HCT116 (cell line): ENCODE results near the gene GSN. TPM values are rescaled to one million over a fixed set of nuclear protein-coding genes. Genes with fewer than 3 reads are reported as not detected.

Source experiments
- ATAC-seq: fragments of 200-7000 bp; cut with Tn5 transposase; 2 replicates; pipeline ENCODE4 v1.9.1; 2020; ENCODE audit warnings: mild to moderate bottlenecking, moderate library complexity
- BruUV-seq: library from RNA; stranded (reverse); fragments of 400-500 nt; replicated peaks from 2 replicates; lab custom pipeline; 2021; lab: Mats Ljungman, UMichigan
- CTCF ChIA-PET: fragments of 300-600 bp; sonication (Branson Sonifier 250); formaldehyde crosslinking; loops from one replicate; lab custom pipeline; 2021; ENCODE audit warnings: antibody characterized with exemption; lab: Charles Lee
- POLR2A ChIA-PET: fragments of 300-600, 350-600 bp; sonication (Branson Sonifier 250); formaldehyde crosslinking; loops from one replicate; lab custom pipeline; 2021; ENCODE audit warnings: antibody characterized with exemption; lab: Charles Lee
- RAD21 ChIA-PET, 2 experiments: fragments of 300-600 bp; sonication (Branson Sonifier 250); formaldehyde crosslinking; loops; one replicate each; lab custom pipeline; 2023; ENCODE audit warnings: low total read pairs in 2 of 2; ENCODE audit not compliant: uncharacterized antibody in 2 of 2, unreplicated experiment in 2 of 2, low non-redundant PET in 1 of 2; lab: Charles Lee
- DNase-seq: peaks from one replicate; pipeline ENCODE4 v3.0.0-alpha.2; 2010; ENCODE audit warnings: low read depth, low spot score
- H2AFZ ChIP-seq: fragments of 200-600 bp; shearing (Covaris generic), sonication (generic); 2 replicates; pipeline ENCODE4 v1.6.1; 2017; ENCODE audit warnings: low read depth, mixed run types, mixed read lengths, antibody characterized with exemption, low read length; ENCODE audit not compliant: poor library complexity, severe bottlenecking
- H3K27ac ChIP-seq: 2 replicates; pipeline ENCODE4 v1.5.1; 2012; ENCODE audit warnings: low read depth, low read length
- H3K27me3 ChIP-seq: fragments of 200-600 bp; sonication (generic); 2 replicates; pipeline ENCODE4 v1.6.1; 2016; ENCODE audit warnings: mixed run types, low read length, mixed read lengths; ENCODE audit not compliant: insufficient read depth
- H3K36me3 ChIP-seq, 2 experiments: fragments of 200-500 bp in 1 of 2; fragments of 200-600 bp in 1 of 2; sonication (Bioruptor generic) in 1 of 2; sonication (generic) in 1 of 2; 2 replicates each; pipeline versions ENCODE4 v1.5.1 to v1.6.1; 2014 to 2016; ENCODE audit warnings: low read length in 2 of 2, inconsistent platforms in 1 of 2, mixed read lengths in 1 of 2, mixed run types in 1 of 2; ENCODE audit not compliant: insufficient read depth in 2 of 2, control insufficient read depth in 1 of 2
- H3K4me1 ChIP-seq, 2 experiments: fragments of 200-600 bp in 1 of 2; sonication (generic) in 1 of 2; 2 replicates each; pipeline versions ENCODE4 v1.5.1 to v1.6.1; 2012 to 2017; ENCODE audit warnings: low read length in 2 of 2, inconsistent platforms in 1 of 2, mild to moderate bottlenecking in 1 of 2, mixed read lengths in 1 of 2, mixed run types in 1 of 2, moderate library complexity in 1 of 2; ENCODE audit not compliant: insufficient read depth in 2 of 2, control insufficient read depth in 1 of 2
- H3K4me2 ChIP-seq: fragments of 200-600 bp; sonication (generic); 2 replicates; pipeline ENCODE4 v1.6.1; 2017; ENCODE audit warnings: mixed run types, low read length, mixed read lengths
- H3K4me3 ChIP-seq, 2 experiments: fragments of 200-600 bp in 1 of 2; sonication (generic) in 1 of 2; replicated peaks in 1 of 2; 2 replicates each; pipeline ENCODE4 v1.5.1; 2011 to 2016; ENCODE audit warnings: low read length in 2 of 2, control low read depth in 1 of 2, low read depth in 1 of 2, mild to moderate bottlenecking in 1 of 2, mixed read lengths in 1 of 2, mixed run types in 1 of 2
- H3K79me2 ChIP-seq: fragments of 200-600 bp; sonication (generic); 2 replicates; pipeline ENCODE4 v1.6.1; 2017; ENCODE audit warnings: mild to moderate bottlenecking, mixed run types, low read length, moderate library complexity, mixed read lengths; ENCODE audit not compliant: insufficient read depth
- H3K9ac ChIP-seq: fragments of 200-600 bp; sonication (generic); 2 replicates; pipeline ENCODE4 v1.6.1; 2016; ENCODE audit warnings: low read length, mixed read lengths
- H3K9me2 ChIP-seq: fragments of 200-600 bp; sonication (generic), shearing (Covaris generic); 2 replicates; pipeline ENCODE4 v1.6.1; 2017; ENCODE audit warnings: mixed run types, mild to moderate bottlenecking, moderate library complexity; ENCODE audit not compliant: insufficient read depth
- H3K9me3 ChIP-seq, 2 experiments: fragments of 200-500 bp in 1 of 2; fragments of 200-600 bp in 1 of 2; sonication (Bioruptor generic) in 1 of 2; sonication (generic) in 1 of 2; 2 replicates each; pipeline ENCODE4 v1.6.1; 2014 to 2017; ENCODE audit warnings: low read length in 2 of 2, mixed read lengths in 2 of 2, inconsistent platforms in 1 of 2, low read depth in 1 of 2, mild to moderate bottlenecking in 1 of 2, mixed run types in 1 of 2, moderate library complexity in 1 of 2; ENCODE audit not compliant: control insufficient read depth in 1 of 2, insufficient read depth in 1 of 2
- H4K20me1 ChIP-seq: fragments of 200-600 bp; sonication (generic), shearing (Covaris generic); 2 replicates; pipeline ENCODE4 v1.6.1; 2017; ENCODE audit warnings: mixed run types, mild to moderate bottlenecking, moderate library complexity; ENCODE audit not compliant: insufficient read depth
- ATF3 ChIP-seq: IDR thresholded peaks from 2 replicates; pipeline ENCODE4 v1.6.1; 2012
- EGR1 ChIP-seq: IDR thresholded peaks from 2 replicates; pipeline ENCODE4 v1.6.1; 2012; ENCODE audit warnings: low read depth
- ELF1 ChIP-seq: IDR thresholded peaks from 2 replicates; pipeline ENCODE4 v1.6.1; 2012; ENCODE audit warnings: low read depth, borderline replicate concordance
- EZH2 ChIP-seq: fragments of 200-600 bp; sonication (generic); IDR thresholded peaks from 2 replicates; pipeline ENCODE4 v1.6.1; 2017; ENCODE audit warnings: antibody characterized with exemption, mixed run types
- POLR2A ChIP-seq: IDR thresholded peaks from 2 replicates; pipeline ENCODE4 v1.7.0; 2011; ENCODE audit warnings: borderline replicate concordance; ENCODE audit not compliant: insufficient read depth, insufficient read length; ENCODE audit errors: extremely low read depth
- POLR2AphosphoS5 ChIP-seq: IDR thresholded peaks from 2 replicates; pipeline ENCODE4 v1.6.1; 2011; ENCODE audit warnings: mild to moderate bottlenecking, low read depth, low read length, moderate library complexity
- RAD21 ChIP-seq: IDR thresholded peaks from 2 replicates; pipeline ENCODE4 v1.6.1; 2012; ENCODE audit warnings: low read depth, mild to moderate bottlenecking
- SIN3A ChIP-seq: IDR thresholded peaks from 2 replicates; pipeline ENCODE4 v1.6.1; 2012; ENCODE audit warnings: low read depth
- SP1 ChIP-seq: IDR thresholded peaks from 2 replicates; pipeline ENCODE4 v1.6.1; 2012; ENCODE audit warnings: low read depth
- SRF ChIP-seq: IDR thresholded peaks from 2 replicates; pipeline ENCODE4 v1.6.1; 2012; ENCODE audit warnings: low read depth
- TCF7L2 ChIP-seq: IDR thresholded peaks from 2 replicates; pipeline ENCODE4 v1.7.0; 2011; ENCODE audit warnings: borderline replicate concordance, inconsistent platforms; ENCODE audit not compliant: insufficient read depth, insufficient read length; ENCODE audit errors: extremely low read depth
- YY1 ChIP-seq: IDR thresholded peaks from 2 replicates; pipeline ENCODE4 v1.6.1; 2011; ENCODE audit warnings: low read length, low read depth, moderate library complexity, mild to moderate bottlenecking; ENCODE audit not compliant: insufficient replicate concordance; ENCODE audit errors: extremely low read depth
- ZBTB33 ChIP-seq: IDR thresholded peaks from 2 replicates; pipeline ENCODE4 v1.6.1; 2011; ENCODE audit warnings: mild to moderate bottlenecking, low read length, moderate library complexity; ENCODE audit not compliant: insufficient replicate concordance; ENCODE audit errors: extremely low read depth
- ZFX ChIP-seq: fragments of 450-650 bp; IDR thresholded peaks from 2 replicates; pipeline ENCODE4 v1.6.1; 2017
- intact Hi-C: fragments of 100-400 bp; cut with micrococcal nuclease; formaldehyde crosslinking; loops from 2 replicates; pipeline ENCODE4 v1.10.0; 2022
- total RNA-seq: library from RNA; stranded (reverse); gene quantifications from one replicate; pipeline ENCODE4 v1.2.1, GENCODE V29; 2021; ENCODE audit not compliant: unreplicated experiment
- TF ChIP-seq, protein P1 (sequence below): IDR thresholded peaks from 2 replicates; pipeline ENCODE4 v1.6.1; 2012; ENCODE audit warnings: low read depth

GSN gene
- total RNA-seq, 1 experiment from 2014 or later = 71.3 TPM

DNA sequence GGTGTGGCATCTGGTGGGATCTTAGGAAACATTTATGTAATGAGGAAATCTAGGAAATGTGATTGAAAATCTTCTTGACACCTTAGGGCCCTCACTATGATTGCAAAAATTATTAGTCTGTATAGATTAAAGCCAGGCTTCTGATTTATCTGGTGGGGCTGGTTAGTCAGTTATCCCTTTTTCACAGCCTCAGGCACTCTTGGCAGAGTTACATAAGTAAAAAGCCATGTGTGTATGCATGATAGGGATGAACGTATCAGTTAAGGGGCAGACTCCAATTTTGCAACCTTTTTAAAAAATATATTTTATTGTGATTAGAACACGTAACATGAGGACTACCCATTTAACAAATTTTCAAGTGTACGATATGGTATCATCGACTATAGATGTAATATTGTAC lies 35.7 kb upstream of the GSN start:
- Histone ChIP-seq H2AFZ (no peak overlapping the region), H3K9ac (no peak overlapping the region), H3K4me2 (no peak overlapping the region), H4K20me1 (no peaks in the 10 kb centered on the region), H3K4me3 (no peak overlapping the region), H3K36me3 (no peaks in the 10 kb centered on the region), H3K9me3 (no peaks in the 10 kb centered on the region), H3K27me3 (no peaks in the 10 kb centered on the region), H3K27ac (no peak overlapping the region), H3K4me1 (peaks cover 0 to 7% of the 10 kb centered on the region in 2 experiments; a peak in 1 of 4 replicates), H3K9me2 (no peaks in the 10 kb centered on the region), H3K79me2 (no peaks in the 10 kb centered on the region)
- DNase-seq (no peak), ATAC-seq (no peak)
- RAD21 ChIA-PET = no interaction called here
- CTCF ChIA-PET = no interaction called here
- no TSS peak for BruUV-seq
- TF ChIP-seq POLR2A (no peak), ZBTB33 (no peak), SRF (no peak), EGR1 (no peak), ELF1 (no peak), POLR2AphosphoS5 (no peak), SP1 (no peak), RAD21 (no peak), YY1 (no peak), ATF3 (no peak), SIN3A (no peak), EZH2 (no peak), TCF7L2 (no peak), ZFX (no peak)
- TF ChIP-seq, protein P1, sequence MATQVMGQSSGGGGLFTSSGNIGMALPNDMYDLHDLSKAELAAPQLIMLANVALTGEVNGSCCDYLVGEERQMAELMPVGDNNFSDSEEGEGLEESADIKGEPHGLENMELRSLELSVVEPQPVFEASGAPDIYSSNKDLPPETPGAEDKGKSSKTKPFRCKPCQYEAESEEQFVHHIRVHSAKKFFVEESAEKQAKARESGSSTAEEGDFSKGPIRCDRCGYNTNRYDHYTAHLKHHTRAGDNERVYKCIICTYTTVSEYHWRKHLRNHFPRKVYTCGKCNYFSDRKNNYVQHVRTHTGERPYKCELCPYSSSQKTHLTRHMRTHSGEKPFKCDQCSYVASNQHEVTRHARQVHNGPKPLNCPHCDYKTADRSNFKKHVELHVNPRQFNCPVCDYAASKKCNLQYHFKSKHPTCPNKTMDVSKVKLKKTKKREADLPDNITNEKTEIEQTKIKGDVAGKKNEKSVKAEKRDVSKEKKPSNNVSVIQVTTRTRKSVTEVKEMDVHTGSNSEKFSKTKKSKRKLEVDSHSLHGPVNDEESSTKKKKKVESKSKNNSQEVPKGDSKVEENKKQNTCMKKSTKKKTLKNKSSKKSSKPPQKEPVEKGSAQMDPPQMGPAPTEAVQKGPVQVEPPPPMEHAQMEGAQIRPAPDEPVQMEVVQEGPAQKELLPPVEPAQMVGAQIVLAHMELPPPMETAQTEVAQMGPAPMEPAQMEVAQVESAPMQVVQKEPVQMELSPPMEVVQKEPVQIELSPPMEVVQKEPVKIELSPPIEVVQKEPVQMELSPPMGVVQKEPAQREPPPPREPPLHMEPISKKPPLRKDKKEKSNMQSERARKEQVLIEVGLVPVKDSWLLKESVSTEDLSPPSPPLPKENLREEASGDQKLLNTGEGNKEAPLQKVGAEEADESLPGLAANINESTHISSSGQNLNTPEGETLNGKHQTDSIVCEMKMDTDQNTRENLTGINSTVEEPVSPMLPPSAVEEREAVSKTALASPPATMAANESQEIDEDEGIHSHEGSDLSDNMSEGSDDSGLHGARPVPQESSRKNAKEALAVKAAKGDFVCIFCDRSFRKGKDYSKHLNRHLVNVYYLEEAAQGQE = no peak
- intact Hi-C loops = no loop called here
- POLR2A ChIA-PET = no interaction called here
